Panc1 (cell line): ENCODE results near the gene CORO1C.

Experiments
- POLR2AphosphoS5 ChIP-seq: IDR thresholded peaks from 2 replicates; pipeline ENCODE4 v1.6.1; 2012; ENCODE audit warnings: mild to moderate bottlenecking, low read depth, low read length, moderate library complexity
- TCF7L2 ChIP-seq: IDR thresholded peaks from 2 replicates; pipeline ENCODE4 v1.6.1; 2011; ENCODE audit warnings: mild to moderate bottlenecking, low read depth, low read length, inconsistent platforms
- TF ChIP-seq, protein P1 (sequence below): fragments of 450-650 bp; IDR thresholded peaks from 2 replicates; pipeline ENCODE4 v1.5.1; 2017; ENCODE audit warnings: mild to moderate bottlenecking
- TF ChIP-seq, protein P2 (sequence below), 2 experiments: IDR thresholded peaks; 2 replicates each; pipeline ENCODE4 v1.6.1; 2011 to 2012; ENCODE audit warnings: low read depth in 2 of 2, control low read depth in 1 of 2, low read length in 1 of 2, mild to moderate bottlenecking in 1 of 2, moderate library complexity in 1 of 2; ENCODE audit not compliant: insufficient read depth in 1 of 2

DNA sequence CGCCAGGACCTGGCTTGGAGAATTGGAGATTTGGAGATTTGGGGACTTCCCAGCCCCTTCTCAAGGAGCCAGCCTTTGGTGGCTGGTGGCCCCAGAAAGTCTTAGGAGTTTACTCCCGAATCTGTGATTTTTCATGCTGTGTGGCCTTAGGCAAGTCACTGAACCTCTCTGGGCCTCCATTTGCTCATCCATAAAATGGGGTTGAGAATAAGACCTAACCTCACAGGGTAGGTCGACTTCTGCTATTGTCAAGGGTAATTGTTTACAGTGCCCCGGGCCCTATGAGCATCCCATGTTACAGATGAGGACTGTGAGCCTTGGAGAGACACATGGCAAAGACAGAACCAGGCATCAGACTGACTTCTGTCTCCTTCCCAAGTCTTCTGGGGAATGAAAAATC lies 117.3 kb downstream of the CORO1C start:
- TF ChIP-seq, protein P1, sequence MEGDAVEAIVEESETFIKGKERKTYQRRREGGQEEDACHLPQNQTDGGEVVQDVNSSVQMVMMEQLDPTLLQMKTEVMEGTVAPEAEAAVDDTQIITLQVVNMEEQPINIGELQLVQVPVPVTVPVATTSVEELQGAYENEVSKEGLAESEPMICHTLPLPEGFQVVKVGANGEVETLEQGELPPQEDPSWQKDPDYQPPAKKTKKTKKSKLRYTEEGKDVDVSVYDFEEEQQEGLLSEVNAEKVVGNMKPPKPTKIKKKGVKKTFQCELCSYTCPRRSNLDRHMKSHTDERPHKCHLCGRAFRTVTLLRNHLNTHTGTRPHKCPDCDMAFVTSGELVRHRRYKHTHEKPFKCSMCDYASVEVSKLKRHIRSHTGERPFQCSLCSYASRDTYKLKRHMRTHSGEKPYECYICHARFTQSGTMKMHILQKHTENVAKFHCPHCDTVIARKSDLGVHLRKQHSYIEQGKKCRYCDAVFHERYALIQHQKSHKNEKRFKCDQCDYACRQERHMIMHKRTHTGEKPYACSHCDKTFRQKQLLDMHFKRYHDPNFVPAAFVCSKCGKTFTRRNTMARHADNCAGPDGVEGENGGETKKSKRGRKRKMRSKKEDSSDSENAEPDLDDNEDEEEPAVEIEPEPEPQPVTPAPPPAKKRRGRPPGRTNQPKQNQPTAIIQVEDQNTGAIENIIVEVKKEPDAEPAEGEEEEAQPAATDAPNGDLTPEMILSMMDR: no peak
- TF ChIP-seq, protein P2, sequence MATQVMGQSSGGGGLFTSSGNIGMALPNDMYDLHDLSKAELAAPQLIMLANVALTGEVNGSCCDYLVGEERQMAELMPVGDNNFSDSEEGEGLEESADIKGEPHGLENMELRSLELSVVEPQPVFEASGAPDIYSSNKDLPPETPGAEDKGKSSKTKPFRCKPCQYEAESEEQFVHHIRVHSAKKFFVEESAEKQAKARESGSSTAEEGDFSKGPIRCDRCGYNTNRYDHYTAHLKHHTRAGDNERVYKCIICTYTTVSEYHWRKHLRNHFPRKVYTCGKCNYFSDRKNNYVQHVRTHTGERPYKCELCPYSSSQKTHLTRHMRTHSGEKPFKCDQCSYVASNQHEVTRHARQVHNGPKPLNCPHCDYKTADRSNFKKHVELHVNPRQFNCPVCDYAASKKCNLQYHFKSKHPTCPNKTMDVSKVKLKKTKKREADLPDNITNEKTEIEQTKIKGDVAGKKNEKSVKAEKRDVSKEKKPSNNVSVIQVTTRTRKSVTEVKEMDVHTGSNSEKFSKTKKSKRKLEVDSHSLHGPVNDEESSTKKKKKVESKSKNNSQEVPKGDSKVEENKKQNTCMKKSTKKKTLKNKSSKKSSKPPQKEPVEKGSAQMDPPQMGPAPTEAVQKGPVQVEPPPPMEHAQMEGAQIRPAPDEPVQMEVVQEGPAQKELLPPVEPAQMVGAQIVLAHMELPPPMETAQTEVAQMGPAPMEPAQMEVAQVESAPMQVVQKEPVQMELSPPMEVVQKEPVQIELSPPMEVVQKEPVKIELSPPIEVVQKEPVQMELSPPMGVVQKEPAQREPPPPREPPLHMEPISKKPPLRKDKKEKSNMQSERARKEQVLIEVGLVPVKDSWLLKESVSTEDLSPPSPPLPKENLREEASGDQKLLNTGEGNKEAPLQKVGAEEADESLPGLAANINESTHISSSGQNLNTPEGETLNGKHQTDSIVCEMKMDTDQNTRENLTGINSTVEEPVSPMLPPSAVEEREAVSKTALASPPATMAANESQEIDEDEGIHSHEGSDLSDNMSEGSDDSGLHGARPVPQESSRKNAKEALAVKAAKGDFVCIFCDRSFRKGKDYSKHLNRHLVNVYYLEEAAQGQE (IDR thresholded peaks at IDR 0.05; ENCODE audit: insufficient read depth in 1 of 2, low read depth in 2 of 2, low read length in 1 of 2): no peak
- TF ChIP-seq POLR2AphosphoS5 (no peak), TCF7L2 (no peak)
